Right ventricle myocardium inferior (tissue), 1 donor: Measurements from ENCODE around the gene SPAM1. TPM values are rescaled to one million over a fixed set of nuclear protein-coding genes. Genes with fewer than 3 reads are reported as not detected.

ENCODE experiments used
- ATAC-seq: fragments of 200-7000 bp; cut with Tn5 transposase; one replicate; pipeline ENCODE4 v1.9.1; 2020; ENCODE audit warnings: mild to moderate bottlenecking, moderate library complexity
- DNase-seq: peaks from one replicate; pipeline ENCODE4 v3.0.0; 2021; ENCODE audit errors: missing footprints
- intact Hi-C: fragments of 100-400 bp; cut with DNase I; formaldehyde crosslinking; loops from one replicate; pipeline ENCODE4 v1.11.0; 2022
- total RNA-seq: library from RNA; stranded (reverse); fragmentation: NEBNext Ultra II Directional; extraction: Animal tissue kit (Norgen Biotek cat#: 25700); gene quantifications from one replicate; pipeline ENCODE4 v1.2.1, GENCODE V29; 2021
- donor health status: DM: no; HTN: yes; CAD: no; lungs with severe emphysema.

Gene SPAM1
- total RNA-seq, 1 donor from 2014 or later: not detected

- intact Hi-C loops: no loop called here
- no peak for ATAC-seq
These were observed 84.3 kb downstream of the SPAM1 start for GRCh38 chr7:124009321-124009720.

More at GRCh38 chr7:124009321-124009720, 84.3 kb downstream of the SPAM1 start:
- no peak for DNase-seq

Other genes with a start within 250 kb of the SPAM1 start
- gene WASL, start 176.2 kb upstream of the SPAM1 start, total RNA-seq: 28.4 TPM
- gene HYAL4, start 80.1 kb upstream of the SPAM1 start, total RNA-seq: not detected
- not detected for gene TMEM229A, start 107.8 kb downstream of the SPAM1 start, total RNA-seq